8988T (cell line): Measurements from ENCODE around the gene ODF2L.
"Not testable (repeated sequence)": the region's sequence is repeated elsewhere in the genome, so short reads cannot be mapped to it uniquely, and the experiment has no call there.

Source experiments
- DNase-seq: peaks from one replicate; pipeline ENCODE4 v3.0.0; 2011

ODF2L gene

DNA sequence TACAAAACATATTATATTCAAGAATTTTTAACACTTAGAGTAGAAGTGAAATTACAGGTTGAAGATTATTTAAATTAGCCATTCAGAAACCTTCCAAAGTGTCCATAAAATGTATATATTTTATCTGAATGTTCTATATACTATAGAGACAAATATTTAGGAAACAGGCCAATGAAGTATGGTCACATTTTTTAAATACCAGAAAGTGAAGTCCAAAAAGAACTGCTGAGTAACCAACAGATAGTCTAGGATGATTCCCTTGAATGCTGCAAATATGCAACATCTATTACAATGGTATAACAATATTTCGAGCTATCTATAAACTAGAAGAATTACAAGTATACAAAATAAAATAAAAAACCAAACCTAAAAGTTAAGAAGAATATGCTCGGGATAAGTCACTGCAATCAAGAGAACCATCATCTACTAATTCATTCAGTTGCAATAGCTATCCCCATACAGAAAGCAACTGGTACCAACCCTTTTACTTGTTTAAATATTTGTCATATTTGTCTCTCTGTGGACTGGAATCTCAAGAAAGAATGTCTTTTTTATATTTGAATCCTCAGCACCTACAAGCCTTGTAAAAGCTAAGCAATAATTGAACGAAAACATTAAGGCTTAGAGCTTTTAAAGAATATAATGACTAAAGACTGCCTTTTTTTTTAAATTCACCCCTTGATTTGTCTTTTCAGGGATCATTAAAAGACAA, 8.1 kb downstream of the ODF2L start:
- DNase-seq = no peak

DNA sequence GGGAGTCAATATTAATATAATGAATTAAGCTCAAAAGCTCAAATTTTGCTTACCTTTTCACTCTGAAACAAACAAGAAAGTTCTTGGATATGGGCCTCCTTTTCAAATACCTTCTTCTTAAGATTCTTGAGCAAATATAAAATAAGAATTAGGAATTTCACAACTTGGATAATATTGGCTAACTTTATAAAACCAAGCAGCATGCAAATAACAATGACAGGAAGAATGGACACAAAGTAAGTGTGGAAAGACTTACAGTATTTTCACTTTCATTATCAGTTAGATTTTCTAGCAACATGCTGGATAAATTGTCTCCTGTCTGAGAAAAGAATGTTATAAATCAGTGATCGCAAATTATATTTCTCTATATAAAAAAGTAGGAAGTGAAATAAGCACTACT, 13.2 kb downstream of the ODF2L start:
- no peak for DNase-seq

DNA sequence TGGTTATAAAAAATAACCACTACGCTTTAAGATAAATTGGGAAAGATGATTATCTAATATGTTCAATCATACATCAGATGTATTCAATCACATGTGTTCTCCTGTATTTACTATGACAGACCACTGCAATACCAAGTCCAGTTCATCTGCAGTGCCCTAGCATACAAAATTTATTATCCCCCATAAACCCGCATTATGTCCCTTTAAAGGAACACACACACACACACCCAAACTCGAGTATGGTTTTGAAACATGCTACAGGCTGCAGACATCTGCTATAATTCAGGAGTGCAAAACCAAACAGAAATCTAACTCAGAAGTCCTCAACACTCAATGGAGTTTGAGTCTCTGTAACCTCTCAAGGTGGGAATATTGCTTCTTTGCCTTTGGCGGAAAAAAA, 14.9 kb downstream of the ODF2L start:
- no peak for DNase-seq

DNA sequence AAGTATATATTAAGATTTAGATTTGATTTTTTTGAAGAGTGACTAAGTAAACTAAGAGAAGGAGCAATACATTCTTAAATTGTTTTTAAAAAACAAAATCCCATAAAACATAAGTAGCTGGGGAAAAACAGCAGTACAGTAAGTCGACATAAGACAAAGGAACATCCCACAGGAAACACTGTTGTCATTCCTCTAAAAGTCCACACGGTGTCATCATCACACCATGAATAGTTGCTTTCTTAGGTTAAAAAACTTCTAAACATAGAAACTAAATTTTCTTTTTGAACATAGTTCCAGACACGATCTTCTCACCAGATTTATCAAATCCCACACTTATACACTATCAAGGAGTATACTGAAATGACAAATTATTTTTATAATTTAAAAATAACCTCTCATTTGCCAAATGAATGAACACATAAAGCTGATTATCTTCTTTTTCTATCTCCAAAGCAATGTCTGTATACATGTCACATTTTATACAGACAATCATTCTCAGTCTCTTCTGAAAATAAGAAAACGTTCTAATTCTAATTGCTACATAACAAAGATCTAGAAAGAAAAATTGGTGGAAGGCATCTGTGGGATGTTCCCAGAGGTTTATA, 15.8 kb downstream of the ODF2L start:
- DNase-seq = no peak

DNA sequence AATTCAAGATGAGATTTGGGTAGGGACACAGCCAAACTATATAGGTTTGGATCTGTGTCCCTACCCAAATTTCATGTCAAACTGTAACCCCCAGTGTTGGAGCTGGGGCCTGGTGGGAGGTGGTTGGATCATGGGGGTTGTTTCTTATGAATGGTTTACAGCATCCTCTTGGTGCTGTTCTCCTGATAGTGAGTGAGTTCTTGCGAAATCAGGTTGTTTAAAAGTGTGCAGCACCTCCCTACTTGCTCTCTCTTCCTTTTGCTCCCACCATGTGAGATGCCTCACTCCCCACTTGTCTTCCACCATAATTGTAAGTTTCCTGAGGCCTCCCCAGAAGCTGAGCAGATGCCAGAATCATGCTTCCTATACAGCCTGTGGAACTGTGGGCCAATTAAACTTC, 17.3 kb downstream of the ODF2L start:
- DNase-seq = no peak

DNA sequence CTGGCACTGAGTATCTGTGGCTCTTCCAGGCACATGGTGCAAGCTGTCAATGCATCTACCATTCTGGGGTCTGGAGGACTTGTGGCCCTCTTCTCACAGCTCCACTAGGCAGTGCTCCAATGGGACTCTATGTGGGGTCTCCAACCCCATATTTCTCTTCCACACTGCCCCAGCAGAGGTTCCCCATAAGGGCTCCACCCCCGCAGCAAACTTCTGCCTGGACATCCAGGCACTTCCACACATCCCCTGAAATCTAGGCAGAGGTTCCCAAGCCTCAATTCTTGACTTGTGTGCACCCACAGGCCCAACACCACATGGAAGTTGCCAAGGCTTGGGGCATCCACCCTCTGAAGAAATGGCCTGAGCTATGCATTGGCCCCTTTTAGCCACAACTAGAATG, 18.8 kb downstream of the ODF2L start:
- DNase-seq = no peak

DNA sequence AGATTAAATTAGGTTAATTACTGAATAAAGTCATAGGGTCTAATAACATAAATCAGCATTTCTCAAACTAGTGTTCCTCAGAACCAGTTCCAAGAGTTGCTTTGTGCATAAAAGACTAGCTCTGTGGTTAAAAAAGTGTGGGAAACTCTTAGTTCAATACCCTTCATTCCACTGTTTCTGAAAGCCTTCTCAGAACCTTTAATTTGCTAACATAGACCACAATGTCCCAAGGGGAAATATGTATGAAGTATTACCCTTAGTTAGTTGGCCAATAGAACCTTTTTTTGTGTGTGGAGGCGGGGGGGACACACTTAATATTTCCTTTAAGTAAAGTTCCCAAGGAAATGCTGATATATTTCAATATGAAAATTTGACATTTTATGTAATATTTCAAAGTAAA, 20.4 kb downstream of the ODF2L start:
- DNase-seq = no peak

DNA sequence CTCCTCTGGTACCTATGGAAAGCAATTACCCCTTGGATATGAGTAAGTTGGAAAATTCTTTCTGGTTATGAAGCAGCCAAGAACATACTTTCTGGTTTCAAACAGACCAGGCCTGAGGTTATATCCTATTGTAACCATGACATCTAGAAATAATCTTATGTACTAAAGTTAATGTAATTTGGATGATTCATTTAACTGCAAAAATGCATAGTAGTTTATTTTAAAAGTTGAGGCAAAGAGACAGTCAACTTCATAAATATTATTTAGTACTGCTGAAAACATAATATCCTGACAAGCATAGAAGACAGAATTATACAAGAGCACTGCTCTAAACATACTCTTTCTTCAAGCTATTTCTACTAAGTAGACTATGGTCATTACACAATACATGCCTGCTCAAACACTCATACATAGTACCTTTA, 25.5 kb downstream of the ODF2L start:
- no peak for DNase-seq

DNA sequence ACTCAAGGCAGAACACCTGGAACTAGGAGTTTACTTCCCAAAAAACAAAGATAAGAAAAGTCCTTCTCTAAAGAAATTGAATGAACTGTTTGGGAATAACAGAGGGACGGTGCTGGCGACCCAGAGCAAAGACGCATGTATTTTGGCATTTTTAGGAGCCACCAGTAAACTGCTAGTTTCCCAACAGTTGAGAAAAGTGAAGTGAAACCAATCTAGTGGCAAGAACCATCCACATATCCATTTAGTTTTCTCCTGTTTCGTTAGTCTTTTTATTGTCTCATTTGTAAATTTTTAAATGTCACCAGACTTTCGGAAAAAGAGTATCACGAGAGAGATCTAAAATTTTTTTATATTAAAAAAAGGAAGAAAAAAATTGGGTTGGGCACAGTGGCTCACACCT, 30.2 kb downstream of the ODF2L start:
- DNase-seq = no peak

DNA sequence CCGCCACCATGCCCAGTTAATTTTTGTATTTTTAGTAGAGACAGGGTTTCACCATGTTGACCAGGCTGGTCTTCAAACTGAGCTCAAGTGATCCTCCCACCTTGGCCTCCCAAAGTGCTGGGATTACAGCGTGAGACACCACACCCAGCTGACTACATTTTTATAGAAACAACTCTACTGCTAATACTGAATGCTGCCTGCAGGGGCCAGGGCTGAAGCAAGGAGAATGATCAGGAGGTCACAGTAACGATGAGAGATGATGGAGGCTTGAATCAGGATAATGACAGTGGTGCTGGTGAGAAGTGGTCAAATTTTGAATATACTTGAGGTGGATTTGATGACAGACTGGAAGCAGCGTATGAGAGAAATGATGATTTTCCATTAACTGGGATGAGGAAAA, 33.3 kb downstream of the ODF2L start:
- DNase-seq = no peak

DNA sequence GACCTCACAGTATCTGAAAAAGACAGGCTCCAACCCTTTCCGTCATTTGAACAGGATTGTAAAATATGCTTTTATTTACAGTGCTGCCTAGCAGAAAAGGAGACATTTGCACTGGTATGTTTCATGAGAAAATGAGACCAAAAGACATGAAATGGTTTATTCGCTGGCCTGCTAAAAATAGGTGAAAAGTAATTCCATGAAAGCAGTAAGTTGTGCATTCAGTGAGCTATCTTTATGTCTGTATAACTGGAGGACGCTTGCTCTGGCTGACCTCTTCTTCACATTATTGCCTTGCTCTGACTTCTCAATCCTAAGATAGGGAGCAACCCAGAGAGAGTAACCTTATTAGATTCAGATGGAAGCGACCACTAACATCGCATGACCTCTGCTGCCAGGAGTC, 38.3 kb downstream of the ODF2L start:
- no peak for DNase-seq

DNA sequence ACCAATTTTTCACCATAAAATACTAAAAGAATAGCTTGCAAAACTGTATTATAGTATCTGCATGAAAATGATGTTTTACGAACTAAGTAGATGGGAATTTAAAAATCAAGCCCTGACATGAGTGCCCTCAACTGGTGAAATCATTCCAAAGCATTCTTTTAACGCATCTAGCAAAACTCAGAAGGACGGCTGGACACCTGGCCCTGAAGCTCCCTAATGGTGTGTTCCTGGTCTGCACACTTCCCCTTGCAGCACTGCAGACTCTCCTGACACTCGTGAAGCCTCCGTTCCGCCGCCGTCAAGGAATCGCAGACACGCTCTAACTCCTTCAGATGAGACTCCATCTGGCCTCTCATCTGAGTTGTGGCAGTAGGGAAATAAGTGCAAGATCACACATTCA, 39.9 kb downstream of the ODF2L start:
- DNase-seq = no peak

DNA sequence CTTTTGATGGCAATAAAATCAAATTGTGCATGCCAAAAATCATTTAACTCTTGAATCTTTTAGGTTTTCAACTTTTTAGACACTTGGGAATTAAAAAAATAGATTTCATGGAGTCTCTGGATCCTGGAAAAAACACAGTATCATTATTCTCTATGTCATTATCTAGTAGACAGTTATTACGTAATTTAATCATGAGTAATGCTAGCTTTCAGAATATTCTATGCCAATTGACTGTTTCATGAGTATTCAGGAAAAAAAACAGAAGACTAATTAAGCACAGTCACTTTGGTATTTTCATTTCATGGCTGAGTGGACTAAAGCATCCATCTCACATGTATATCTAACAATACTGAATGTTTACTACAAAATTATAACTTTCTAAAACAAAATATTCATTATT, 44.0 kb downstream of the ODF2L start:
- no peak for DNase-seq

DNA sequence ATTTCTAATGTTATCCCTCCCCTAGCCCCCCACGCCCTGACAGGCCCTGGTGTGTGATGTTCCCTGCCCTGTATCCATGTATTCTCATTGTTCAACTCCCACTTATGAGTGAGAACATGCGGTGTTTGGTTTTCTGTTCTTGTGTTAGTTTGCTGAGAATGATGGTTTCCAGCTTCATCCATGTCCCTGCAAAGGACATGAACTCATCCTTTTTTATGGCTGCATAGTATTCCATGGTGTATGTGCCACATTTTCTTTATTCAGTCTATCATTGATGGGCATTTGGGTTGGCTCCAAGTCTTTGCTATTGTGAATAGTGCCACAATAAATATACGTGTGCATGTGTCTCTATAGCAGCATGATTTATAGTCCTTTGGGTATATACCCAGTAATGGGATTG, 45.9 kb downstream of the ODF2L start:
- not testable (repeated sequence) for DNase-seq

DNA sequence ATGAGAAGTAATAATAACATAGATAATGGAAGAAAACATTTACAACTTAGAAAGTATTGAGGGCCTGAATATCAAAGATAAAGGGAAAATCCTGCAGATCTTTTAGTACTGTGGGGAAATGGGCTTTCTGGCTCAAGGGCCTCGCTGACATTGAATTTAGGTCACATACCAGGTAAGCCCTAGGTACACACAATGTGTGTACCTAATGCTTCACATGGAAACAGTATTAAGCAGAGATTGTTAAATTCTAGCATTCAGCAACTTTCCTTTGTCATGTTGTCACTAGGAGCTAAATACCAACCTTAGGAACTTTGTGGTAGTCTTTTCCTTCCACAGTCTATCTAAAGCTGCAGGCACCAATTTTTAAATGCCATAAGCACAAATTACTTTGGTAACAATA, 49.7 kb downstream of the ODF2L start:
- DNase-seq = no peak

DNA sequence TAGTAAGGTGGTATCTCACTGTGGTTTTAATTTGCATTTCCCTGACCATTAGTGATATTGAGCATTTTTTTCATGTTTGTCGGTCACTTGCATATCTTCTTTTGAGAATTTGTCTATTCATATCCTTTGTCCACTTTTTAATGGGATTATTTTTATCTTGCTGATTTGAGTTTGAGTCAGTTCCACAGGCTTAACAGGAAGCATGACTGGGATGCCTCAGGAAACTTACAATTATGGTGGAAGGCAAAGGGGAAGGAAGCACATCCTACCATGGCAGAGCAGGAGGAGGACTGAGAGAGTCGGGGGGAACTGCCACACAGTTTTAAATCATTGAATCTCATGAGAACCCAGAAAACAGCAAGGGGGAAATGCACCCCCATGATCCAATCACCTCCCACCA, 51.1 kb downstream of the ODF2L start:
- no peak for DNase-seq

DNA sequence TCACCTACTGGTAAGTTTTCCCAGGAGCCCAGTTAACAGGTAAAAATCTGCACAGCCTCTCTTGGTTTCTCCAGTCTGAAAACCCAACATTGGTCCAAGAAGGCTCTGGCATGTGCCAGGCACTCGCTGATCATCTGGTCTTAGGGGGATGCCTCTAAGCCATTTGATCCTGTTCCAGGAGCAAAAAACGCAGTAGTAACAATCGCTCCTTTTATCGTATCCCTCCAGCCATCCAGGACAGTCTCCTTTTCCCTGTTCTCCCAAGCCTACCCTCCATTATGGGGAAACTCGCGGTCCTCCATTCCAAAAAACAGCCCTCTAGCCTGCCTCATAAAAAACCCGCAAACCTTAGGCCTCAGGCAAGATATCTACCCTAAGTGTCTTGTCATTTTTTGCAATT, 56.2 kb downstream of the ODF2L start:
- no peak for DNase-seq

DNA sequence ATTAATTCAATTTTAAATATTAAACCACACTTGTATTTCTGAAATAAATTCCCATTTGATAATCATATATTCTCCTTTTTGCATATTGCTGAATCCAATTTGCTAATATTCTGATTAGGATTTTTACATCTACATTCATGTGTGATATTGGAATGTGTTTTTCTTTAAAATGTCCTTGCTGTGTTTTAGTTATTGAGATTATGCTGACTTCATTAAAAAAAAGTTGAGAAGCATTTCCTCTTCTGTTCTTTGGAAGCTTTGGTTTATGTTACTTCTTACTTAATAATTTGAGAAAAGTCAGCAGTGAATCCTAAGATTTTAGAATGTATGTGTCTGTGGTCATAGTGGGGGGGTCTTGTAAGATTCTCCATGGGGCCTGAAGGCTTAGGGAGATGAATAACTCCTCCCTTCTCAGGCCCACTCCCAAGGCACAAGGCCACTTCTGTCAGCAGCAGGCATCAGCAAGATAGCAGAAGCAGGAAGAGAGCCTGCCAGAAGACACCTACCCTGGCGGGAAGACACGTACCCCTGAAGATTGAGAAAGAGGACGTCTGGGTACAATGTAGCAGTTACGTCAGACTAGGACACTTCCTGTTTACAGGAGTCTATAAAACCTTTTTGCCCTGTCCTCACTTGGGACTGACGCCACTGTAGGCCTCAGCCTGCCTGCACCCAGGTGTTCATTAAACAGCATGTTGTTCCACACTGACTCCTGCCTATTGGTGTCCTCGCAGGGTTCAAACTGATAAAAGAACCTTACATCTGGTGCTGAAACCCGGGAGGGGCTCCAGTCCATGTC, 56.9 kb downstream of the ODF2L start:
- DNase-seq = no peak

DNA sequence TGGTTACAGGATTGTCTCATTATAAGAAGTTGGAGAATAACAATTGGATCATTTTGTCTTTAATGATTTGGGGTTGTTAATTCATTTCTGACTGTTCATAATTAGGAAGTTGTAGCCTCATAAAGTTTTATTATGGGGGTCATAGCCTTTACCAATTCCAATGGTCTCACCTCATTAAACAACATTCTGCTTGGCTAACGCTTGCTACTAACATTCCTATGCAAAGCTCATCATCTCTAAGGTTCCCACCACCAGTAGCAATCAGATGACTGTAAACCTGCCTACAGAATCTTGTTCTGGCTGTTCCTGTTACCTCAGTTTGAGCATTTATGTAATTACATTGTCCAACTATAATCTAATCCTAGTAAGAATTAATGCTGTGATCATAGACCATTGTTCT, 60.2 kb downstream of the ODF2L start:
- no peak for DNase-seq

DNA sequence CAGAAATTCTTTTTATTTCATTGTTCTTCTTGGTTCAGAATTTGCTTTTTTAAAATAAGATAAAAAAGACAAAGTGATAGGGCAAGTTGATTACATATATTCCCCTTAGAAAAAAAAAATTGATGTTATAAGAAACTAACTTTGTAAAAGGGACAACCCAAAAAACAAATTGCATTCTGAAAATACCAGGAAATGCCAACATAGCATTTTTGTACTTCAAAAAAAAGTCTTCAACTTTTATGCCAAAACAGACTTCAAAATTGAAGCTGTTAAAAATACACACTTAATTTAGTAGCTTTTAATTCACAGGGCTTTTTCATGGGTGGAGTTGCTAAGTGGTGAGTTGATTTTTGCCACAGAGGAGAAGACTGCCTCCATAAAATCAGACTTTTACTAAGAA, 70.9 kb downstream of the ODF2L start:
- no peak for DNase-seq

DNA sequence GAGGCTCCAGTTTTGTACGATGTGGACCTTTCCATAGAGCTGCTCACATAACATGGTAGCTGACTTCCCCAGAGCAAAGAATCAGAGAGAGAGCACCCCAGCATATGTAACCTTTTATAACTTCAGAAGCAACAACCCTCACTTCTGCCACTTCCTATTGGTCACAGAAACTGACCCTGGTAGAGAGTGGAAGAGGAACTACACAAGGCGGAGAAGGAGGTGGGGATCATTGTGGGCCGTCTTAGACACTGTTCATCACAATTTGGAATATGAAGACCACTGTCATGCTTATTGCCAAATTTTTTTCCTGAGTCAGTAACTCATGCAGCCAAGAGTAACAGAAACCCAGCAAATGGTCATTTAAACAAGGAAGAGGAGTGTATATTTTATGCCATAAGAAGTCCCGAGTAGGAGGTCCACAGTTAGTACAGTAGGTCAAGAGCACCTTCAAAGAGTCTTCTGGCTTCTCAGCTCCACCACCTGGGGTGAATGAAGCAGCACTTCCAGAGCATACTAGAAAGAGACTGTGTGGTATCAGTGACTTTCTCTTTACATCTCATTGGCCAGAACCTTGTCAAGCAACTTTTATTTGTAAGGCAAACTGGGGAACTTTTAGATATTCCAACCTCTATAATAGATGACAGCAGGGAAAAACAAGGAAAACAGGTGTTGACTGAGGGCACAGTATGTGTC, 71.8 kb downstream of the ODF2L start:
- no peak for DNase-seq

DNA sequence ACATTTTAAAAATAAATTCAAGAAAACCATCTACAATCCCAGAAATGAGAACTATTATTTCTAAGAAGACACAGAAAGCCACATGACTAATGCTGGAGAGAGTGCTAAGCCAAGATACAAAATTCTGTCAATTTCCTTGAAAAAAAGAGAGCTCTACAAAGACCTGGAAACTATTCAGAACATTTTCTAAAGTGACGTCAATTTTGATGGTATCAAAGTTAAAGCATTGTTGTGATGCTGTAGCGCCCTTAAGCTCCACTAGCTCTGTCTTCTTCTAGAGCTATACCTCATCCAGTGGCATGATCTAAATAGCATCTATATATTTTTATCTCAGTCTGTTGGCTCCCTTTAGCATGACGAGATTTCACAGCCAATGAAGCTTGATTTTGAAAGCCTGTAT, 73.9 kb downstream of the ODF2L start:
- no peak for DNase-seq

DNA sequence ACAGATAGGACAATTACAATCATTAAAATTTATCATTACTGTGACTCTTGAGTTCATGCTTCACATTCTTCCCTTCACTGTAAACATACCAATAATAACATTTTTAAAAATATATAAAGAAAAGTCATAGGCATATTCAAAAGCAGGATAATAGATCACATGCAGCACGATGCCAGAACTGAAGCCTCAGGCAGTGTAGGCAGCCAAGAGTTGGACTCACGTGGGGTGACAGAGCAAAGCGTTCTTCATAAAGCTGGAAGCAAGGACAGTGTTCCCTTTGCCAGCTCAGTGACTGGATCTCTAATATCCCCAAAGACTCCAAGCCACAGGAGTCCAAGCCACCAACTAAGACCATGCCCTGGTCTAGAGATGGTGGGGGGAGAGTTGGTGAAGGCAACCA, 77.7 kb downstream of the ODF2L start:
- DNase-seq = no peak

DNA sequence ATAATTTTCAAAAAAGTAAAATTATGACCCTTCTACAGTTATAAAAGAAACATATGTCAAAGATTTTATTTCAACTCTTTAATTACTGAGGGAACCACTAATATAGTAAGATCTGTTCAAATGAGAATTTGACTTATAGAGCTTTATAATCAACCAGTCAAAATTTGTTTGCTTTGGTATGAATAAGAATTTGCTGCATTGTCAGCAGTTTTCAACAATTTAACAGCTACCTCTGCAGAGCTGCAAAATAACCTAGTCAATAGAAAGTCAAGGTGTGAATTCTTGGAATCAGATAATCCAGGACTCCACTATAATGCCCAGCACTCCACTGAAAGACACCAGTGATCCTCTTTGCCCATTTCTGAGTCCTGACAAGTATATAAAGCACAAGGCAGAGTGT, 78.2 kb downstream of the ODF2L start:
- DNase-seq = no peak
